HTR-8/SVneo (cell line): Measurements from ENCODE around the gene STX8.
"Not testable (repeated sequence)": the region's sequence is repeated elsewhere in the genome, so short reads cannot be mapped to it uniquely, and the experiment has no call there.

Source experiments
- DNase-seq: peaks from one replicate; pipeline ENCODE4 v3.0.0; 2011; ENCODE audit warnings: low spot score, mixed read lengths; ENCODE audit not compliant: insufficient read length
- FAIRE-seq: peaks from 2 replicates; lab custom pipeline; 2011; peaks lifted over from hg19 to GRCh38; lab: Jason Lieb, UNC

The STX8 gene

DNA sequence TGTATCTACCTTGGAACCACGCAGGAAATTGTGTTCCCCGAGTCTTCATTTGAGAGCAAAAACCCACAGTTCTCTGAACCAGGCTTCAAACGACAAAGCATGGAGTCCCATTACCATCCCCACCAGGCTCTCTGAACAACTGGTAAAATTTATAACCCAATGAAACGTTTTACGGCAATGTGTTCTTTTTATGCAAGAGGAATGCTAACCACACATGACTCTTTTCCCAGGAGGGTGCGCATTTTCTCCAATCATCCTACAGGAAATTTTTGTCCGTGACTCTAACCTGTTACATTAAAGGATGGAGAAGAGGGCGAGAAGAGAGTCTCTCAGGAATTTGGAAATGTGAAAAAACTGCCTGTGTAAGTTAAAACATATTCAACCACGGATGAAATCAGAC, 17.8 kb downstream of the STX8 start:
- FAIRE-seq (no peak), DNase-seq (no peak)

DNA sequence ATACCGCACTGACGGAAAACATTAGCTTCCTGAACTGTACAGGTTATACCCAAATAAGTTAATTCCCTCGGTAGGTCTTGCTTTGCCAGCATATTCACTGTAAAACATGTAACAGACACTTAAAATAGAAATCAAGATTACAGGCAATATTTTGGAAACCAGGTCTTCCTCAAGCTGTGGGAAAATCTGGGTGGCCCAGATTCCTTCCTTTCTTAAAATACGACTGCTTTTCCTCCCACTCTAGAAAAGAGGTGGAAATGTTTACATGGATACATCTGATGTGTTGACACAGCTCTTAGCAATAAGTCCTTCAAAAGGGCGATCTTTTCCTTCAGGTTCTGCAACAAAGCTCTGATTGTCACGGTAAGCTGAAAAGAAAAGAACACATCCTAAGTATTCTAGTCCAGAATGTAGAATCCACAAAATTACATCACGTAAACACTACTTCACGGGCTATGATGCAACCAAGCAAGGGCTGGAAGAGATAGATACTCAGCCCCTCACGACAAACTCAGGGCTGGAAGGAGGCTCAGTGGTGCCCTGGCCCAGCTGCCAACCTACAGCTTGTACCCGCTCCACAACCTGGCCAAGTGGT, 18.4 kb downstream of the STX8 start:
- FAIRE-seq (no peak), DNase-seq (no peak)

DNA sequence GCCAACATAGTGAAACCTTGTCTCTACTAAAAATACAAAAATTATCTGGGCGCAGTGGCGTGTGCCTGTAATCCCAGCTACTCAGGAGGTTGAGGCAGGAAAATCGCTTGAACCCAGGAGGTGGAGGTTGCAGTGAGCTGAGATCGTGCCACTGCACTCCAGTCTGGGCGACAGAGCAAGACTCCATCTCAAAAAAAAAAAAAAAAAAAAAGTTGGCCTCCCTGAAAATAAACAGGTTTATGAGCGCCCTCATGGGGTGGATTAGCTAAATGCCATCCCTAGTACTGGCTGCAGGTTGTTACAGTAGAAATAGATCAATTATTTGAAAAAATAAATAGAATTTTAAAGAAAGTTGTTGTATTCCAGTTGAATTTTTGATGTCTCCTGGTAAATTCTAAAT, 20.9 kb downstream of the STX8 start:
- not testable (repeated sequence) for FAIRE-seq
- DNase-seq = peak; percentile 47

DNA sequence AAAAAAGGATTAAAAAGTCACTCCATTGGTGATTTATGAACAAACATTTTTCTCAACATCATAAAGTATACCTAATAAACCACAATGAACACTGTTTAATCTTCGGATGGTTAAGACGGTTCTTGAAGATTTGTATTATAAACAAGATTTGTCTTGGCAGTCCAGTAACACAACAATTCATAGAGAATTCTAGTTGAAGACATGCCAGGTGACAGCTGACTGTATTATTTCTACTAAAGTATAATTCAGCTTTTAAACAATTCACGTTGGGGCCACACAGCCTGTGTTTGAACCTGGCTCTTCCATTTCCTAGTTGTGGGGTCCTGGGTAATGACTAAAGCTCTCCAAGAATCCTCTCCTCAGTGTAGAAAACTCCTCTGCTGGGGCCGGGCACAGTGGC, 22.0 kb downstream of the STX8 start:
- no peak for FAIRE-seq

DNA sequence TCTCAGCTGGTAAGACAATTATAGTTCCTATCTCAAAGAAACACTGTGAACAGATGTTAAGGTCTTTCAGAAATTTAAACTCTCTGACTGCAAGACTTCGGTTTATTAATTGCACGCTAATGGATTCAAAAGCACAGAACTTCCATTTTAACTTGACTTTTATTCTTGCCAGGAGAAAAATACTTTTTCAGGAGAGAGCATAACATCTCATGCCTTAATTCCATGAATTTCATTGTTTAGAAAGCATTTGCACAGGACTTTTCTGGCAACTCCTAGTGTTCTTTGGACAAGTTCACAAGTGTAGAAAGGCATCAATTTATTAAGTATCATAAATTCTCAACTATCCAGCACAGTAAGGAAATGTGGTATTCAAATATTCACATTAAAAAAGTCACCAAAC, 22.4 kb downstream of the STX8 start:
- no peak for DNase-seq
- FAIRE-seq = no peak

More for the DNA sequence above, 22.0 kb downstream of the STX8 start:
- DNase-seq = no peak

DNA sequence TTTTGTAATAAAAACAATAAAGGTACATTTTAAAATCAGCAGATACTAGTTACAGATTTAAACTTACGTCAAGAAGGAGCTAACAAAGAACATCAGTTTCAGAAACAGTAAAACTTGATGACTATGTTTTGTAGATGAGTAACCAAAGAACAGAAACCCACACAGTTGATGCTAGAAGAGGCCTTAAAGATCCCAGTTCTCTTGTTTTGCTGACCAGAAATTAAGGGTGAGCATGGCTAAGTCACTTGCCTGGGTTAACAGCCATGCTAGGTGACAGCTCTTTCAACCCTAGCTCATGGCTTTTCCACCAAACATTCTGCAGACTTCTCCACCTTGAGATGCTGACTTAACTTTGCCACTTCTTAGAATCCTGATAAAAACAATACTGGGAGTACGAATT, 26.4 kb downstream of the STX8 start:
- no peak for FAIRE-seq
- DNase-seq = no peak

DNA sequence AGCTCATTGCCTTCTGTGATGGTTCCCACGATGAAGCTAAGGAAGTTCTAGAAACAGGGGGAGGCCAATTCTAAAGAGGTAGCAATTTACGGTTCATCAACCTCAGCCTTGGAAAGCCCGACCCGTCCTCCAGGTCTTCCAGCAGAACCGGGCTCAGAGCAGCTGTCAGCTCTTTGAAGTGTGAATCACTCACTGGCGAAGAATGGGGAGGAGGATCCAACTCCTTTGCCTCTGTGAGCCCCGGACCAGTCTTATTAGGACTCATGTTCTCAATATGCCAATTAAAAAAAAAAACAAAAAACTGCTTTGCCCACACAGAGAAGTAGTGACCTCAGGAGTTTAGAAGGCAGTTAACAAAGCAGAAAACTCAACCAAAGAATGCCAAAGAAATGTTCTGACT, 31.4 kb downstream of the STX8 start:
- DNase-seq (no peak), FAIRE-seq (no peak)

DNA sequence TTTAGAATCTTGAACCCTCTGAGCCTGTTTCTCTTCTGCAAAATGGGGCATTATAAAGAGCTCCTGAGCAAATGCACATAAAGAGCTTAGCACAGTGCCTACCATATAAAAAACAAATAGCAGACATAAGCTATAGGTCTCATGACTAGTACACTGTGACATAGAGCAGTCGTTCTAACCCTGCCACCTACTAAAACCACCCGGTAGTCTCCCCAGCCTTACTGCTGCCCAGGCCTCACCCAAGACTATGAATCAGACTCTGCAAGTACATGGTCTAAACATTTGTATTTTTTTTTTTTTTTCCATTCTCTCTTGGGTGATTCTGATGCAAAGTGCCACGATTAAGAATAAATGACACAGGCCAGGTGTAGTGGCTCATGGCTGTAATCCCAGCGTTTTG, 33.9 kb downstream of the STX8 start:
- FAIRE-seq (no peak), DNase-seq (no peak)

DNA sequence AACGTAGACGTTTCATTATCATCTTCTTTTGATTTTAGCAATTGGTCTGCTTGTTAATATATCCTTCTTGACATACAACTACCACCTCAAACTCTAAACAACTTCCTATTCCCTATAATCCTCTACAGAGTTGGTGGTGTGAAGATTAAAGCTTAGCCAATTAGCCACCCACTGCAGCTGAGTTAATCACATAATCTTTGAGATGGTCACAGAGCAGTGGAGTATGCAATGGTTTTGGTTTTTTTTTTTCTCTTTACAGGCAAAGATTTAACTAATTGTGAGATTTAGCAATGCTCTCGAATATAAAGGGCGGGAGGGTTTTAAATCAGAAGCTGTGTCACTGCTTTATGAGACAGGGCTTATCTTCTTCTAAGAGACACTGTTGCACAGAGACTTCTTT, 37.0 kb downstream of the STX8 start:
- DNase-seq = no peak
- no peak for FAIRE-seq

DNA sequence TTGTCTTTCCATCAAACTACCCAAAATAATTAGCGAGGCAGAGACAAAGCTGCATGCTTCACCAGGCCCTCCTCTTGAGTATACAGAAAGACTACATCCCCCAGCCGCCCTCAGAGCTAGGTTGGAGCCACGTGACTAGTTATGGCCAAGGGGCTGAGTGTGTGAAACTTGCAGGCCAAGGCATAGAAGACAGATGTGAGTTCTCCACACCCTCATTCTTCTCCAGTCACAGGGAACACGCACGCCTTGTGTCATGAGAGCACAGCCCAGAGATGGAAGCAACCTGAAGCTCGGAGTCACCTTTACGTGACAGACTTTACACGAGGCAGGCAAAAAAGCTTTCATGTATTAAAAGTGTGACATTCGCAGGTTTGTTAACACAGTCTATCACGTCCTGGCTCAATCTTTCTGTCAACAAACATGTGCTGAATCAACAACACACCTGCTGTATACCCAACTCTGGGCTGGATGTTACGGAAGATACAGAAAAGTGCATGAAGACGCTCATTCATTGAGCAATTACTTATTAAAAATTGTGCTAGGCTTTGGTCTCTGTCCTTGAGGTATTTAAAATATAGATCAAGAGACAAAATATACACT, 38.3 kb downstream of the STX8 start:
- no peak for FAIRE-seq
- DNase-seq = no peak

DNA sequence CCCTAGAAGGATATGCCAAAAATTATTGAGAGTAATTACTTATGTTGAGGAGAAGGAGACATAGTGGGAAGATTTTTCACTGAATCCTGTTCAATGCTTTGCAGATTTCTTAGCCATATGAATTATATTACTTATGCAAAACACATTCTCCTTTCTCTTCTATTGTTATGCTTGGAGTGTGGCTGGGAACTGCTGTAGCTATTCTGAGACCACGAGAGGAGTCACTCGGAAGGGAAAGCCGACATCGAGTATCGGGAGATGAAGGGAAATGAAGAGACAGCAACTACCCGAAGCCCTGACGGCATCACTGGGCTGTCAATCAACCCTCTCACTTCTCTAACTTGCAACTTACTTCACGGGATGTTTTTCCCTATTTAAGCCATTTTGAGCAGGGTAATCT, 39.6 kb downstream of the STX8 start:
- no peak for DNase-seq
- FAIRE-seq = no peak

DNA sequence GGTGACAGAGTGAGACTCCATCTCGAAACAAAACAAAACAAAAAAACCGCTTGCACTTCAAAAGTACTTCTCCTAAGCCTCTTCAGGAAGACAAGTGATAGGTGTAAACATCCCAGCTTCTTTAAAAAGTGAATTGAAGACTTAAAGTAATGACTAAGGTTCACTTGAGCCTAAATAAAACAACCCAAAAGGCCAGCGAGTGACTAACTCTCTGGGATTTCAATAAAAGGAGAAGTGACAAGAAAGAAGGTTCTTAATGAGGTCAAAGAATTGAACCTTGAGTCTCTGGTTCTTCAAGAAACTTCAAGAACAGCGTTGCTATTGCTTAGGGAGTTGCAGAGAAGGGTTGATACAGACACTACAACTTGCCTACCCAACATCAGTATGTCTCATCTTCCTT, 42.2 kb downstream of the STX8 start:
- FAIRE-seq (no peak), DNase-seq (no peak)

DNA sequence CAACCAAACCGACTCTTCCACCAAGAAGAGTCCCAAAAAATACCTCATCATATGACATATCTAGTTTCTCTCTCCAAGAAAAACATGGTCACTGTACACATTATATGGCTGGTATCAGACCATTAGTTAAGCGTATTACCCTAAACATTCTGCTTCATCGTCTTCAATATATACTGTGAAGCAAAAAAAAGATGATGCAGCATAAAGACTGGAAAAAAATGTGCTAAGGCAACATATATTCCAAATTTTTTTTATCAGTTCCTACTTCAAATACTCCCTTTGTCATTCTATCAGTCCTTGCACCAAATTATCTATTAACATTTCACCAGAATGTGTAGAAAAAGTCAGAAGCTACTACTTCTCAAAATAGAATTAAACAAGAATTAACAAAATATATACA, 42.9 kb downstream of the STX8 start:
- FAIRE-seq (no peak), DNase-seq (no peak)

DNA sequence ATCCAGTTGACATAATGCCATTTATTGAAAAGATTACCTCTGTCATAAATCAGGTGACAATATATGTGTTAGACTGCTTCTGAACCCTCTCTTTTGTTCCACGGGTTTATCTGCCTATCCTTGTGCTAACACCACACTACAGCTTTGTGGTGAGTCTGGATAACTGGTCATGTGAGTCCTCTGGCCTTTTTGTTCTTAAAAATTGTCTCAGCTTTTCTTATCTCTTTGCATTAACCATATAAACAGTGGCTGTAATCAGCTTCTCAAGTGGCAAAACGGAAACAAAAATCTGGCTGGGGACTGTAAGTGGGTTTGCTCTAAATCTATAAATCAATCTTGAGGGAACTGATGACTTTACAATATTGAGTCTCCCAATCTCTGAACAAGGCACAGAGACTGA, 44.6 kb downstream of the STX8 start:
- FAIRE-seq (no peak), DNase-seq (no peak)

DNA sequence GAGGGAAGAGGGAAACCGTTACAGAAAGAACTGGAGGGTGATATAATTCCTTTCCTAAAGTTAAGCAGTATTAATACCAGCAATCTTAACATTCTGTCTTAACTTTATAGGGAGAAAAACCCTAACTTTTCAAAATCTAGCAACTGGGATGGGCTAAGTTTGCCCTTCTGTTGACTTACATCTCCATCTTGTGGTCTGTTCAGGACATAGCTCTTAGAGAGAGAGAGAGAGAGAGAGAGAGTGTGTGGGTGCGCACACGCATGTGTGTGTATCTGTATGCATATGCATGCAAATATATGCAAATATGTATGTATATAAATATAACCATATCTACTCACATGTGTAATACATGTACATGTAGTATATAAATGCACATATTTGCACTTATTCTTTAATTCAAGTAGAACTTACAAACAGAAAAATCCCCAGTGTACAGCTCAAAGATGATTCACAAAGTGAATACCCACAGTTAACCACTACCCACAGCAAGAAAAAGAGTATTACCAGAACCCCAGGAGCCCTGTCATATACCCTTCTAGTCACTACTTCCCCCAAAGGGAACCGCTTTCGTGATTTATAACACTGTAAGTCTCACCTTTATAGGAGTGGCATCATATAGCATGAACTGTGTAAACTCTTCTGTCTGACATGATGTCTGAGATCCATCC, 46.5 kb downstream of the STX8 start:
- no peak for FAIRE-seq
- DNase-seq = peak; percentile 37

DNA sequence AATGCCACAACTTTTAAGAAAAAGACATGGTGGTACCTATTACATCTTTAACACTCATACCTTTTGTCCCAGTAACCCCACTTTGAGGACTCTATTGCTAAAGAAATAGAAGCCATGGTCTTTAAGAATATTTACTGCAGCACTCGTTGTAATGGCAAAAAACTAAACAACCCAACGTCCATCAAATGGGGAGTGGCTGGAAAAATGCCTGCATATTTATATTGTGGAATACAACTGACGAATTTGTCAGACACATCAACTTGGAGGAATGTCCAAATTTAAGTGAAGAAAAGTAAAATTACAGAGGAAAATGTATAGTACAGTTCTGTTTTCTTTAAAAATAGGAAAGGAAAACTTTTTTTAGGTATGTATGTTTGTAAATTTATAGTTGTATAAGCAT, 47.8 kb downstream of the STX8 start:
- no peak for FAIRE-seq
- DNase-seq = no peak

DNA sequence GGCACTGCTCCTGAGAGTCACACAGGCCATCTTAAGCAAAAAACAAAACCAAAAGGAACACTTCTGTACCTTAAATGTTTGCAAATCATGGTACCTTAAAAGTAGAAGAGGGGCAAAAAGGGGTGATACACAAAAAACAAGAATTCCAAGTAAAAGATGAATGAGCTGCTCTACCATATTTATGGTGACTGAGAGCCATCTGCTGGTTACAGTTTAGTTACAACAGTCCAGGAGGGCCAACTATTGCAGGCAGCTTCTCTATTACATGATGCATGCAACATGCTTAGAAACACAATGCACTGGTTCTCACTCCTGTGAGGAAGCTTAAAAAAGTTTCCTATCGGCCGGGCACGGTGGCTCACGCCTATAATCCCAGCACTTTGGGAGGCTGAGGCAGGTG, 53.5 kb downstream of the STX8 start:
- no peak for FAIRE-seq

DNA sequence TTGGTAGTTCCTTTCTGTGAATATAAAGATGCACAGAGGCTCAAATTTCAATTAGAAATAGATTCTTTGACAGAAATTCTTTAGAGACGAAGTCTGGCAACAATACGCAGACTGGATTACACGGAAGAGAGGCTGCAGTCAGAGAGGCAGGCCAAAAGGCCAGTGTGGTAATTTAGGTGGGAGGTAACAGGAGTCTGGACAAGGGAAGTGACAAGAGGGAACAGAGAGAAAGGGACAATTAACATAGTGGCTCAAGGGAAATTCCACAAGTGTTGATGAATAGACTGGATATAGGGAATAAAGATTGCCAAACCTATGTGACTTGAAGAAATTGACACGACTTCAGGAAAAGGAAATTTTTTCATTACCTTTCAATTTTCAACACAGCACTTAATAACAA, 54.6 kb downstream of the STX8 start:
- no peak for FAIRE-seq
- DNase-seq = no peak

More for the DNA sequence above, 53.5 kb downstream of the STX8 start:
- DNase-seq = peak; percentile 32

DNA sequence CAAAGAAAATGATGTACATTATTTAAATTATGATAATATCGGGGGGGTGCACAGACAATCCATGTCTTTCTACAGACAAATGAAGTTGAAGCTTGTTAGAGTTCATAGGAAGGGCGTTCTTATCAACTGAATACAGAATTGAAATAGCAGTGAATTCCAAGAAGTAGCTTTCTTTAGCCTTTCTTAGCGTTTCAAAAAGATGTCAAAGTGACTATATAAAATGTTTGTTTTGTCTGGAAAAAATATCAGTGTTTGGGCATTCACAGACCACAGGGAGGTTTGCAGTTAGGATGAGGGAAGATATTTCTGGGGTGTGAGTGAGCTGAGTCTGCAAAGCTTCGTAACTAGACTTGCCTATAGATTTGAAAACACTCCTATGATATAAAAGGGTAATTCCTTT, 55.0 kb downstream of the STX8 start:
- no peak for DNase-seq
- no peak for FAIRE-seq

DNA sequence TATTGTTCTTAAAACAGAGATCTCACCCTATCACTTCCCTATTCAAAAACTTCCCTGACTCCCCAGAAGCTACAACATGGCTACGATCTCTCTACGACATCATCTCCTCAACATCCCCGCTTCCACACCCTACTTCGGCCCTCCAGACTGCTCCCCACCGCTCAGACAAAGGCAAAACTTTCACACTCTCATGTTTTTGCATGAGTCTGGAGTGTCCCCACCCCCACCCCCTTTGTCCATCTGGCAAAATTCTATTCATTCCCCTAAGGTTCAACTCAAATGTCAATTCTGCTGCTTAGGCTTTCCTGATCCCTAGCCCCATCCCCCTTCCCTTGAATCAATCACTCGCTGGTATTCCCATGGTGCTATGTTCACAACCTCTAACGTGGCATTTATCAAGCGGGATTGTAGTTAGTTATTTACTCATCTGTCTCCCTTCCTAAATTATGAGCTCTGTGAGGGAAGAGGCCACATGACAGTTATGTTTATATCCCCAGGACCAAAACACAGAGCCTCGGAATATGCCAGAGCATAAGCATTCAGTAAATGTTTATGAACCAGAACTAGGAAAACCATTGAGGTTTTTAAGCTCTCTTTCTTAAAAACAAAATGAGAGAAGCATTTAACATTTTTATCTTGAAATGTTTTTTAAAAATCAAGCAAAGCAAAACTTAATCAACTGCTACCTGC, 55.9 kb downstream of the STX8 start:
- no peak for DNase-seq
- no peak for FAIRE-seq

DNA sequence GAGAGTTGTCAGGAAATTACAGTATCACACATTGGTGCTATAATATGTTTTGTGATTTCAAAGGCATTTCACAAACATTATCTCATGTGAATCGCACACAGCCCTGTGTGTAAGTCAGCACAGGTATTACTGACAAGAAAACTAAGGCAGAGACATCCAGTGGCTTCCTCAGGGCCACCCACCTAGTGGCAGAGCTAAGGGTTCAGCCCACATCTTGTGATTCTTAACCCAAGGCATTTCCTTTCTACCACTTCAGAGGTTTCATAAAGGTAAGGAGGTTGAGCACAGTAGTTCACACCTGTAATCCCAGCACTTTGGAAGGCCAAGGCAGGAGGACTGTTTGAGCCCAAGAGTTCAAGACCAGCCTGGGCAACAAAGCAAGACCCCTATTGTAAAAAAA, 58.2 kb downstream of the STX8 start:
- DNase-seq (no peak), FAIRE-seq (no peak)
